IMR-90 (cell line): ENCODE measurements around the gene SEC24A. TPM values are rescaled to one million over a fixed set of nuclear protein-coding genes. Genes with fewer than 3 reads are reported as not detected.

Experiments
- ATAC-seq: fragments of 200-7000 bp; cut with Tn5 transposase; 2 replicates; pipeline ENCODE4 v1.9.1; 2020; ENCODE audit warnings: low read depth, mild to moderate bottlenecking, moderate library complexity
- BruUV-seq: library from RNA; stranded (reverse); fragments of 400-500 nt; replicated peaks from 2 replicates; lab custom pipeline; 2021; lab: Mats Ljungman, UMichigan
- CTCF ChIA-PET: fragments of 300-600 bp; formaldehyde crosslinking; extraction: SDS; loops from one replicate; lab custom pipeline; 2021; ENCODE audit warnings: antibody characterized with exemption; lab: Yijun Ruan, JAX
- POLR2A ChIA-PET: fragments of 300-600 bp; sonication (Branson Sonifier 250); formaldehyde crosslinking; loops from one replicate; lab custom pipeline; 2022; ENCODE audit warnings: antibody characterized with exemption; ENCODE audit not compliant: unreplicated experiment; lab: Charles Lee
- DNase-seq: peaks from one replicate; pipeline ENCODE4 v3.0.0; 2013
- H2AFZ ChIP-seq: replicated peaks from 2 replicates; pipeline ENCODE3; 2013; ENCODE audit warnings: low read length, mild to moderate bottlenecking; ENCODE audit not compliant: poor library complexity
- H2AK5ac ChIP-seq: 2 replicates; pipeline ENCODE4 v1.6.1; 2013; ENCODE audit warnings: low read depth, low read length, inconsistent platforms
- H2AK9ac ChIP-seq: replicated peaks from 2 replicates; pipeline ENCODE3; 2013; ENCODE audit warnings: mild to moderate bottlenecking, low read depth, low read length, moderate library complexity; ENCODE audit not compliant: poor library complexity
- H2BK120ac ChIP-seq: 2 replicates; pipeline ENCODE4 v1.6.1; 2013; ENCODE audit warnings: low read depth, low read length, inconsistent platforms
- H2BK15ac ChIP-seq: 3 replicates; pipeline ENCODE4 v1.6.1; 2013; ENCODE audit warnings: low read depth, low read length, inconsistent platforms
- H2BK20ac ChIP-seq: 2 replicates; pipeline ENCODE4 v1.6.1; 2013; ENCODE audit warnings: low read depth, mild to moderate bottlenecking, inconsistent platforms, low read length, moderate library complexity
- H2BK5ac ChIP-seq: 2 replicates; pipeline ENCODE4 v1.6.1; 2013; ENCODE audit warnings: mild to moderate bottlenecking, low read depth, low read length, inconsistent platforms; ENCODE audit not compliant: poor library complexity, severe bottlenecking
- H3K14ac ChIP-seq: replicated peaks from 2 replicates; pipeline ENCODE4 v1.6.1; 2013; ENCODE audit warnings: low read depth, low read length, inconsistent platforms
- H3K18ac ChIP-seq: 2 replicates; pipeline ENCODE4 v1.6.1; 2013; ENCODE audit warnings: low read depth, low read length, control low read depth
- H3K23ac ChIP-seq: 2 replicates; pipeline ENCODE4 v1.6.1; 2013; ENCODE audit warnings: low read depth, low read length, inconsistent platforms
- H3K27ac ChIP-seq: 2 replicates; pipeline ENCODE4 v1.5.1; 2013; ENCODE audit warnings: mild to moderate bottlenecking, control low read depth, low read length; ENCODE audit not compliant: insufficient read depth
- H3K27me3 ChIP-seq: 2 replicates; pipeline ENCODE4 v1.6.1; 2013; ENCODE audit warnings: low read length; ENCODE audit not compliant: control insufficient read depth, insufficient read depth
- H3K36me3 ChIP-seq: 2 replicates; pipeline ENCODE4 v1.6.1; 2013; ENCODE audit warnings: low read length, mixed read lengths; ENCODE audit not compliant: control insufficient read depth, insufficient read depth
- H3K4ac ChIP-seq: 2 replicates; pipeline ENCODE4 v1.6.1; 2013; ENCODE audit warnings: low read depth, low read length, inconsistent platforms
- H3K4me1 ChIP-seq: 2 replicates; pipeline ENCODE4 v1.6.1; 2013; ENCODE audit warnings: low read length, mixed read lengths; ENCODE audit not compliant: control insufficient read depth, insufficient read depth
- H3K4me2 ChIP-seq: 2 replicates; pipeline ENCODE4 v1.6.1; 2013; ENCODE audit warnings: low read depth, mild to moderate bottlenecking, control low read depth, low read length, moderate library complexity
- H3K4me3 ChIP-seq: 2 replicates; pipeline ENCODE4 v1.5.1; 2013; ENCODE audit warnings: low read depth, mild to moderate bottlenecking, control low read depth, low read length, moderate library complexity; ENCODE audit not compliant: insufficient read depth
- H3K56ac ChIP-seq: 2 replicates; pipeline ENCODE4 v1.6.1; 2013; ENCODE audit warnings: low read length, inconsistent platforms; ENCODE audit not compliant: insufficient read depth; ENCODE audit errors: extremely low read depth
- H3K79me1 ChIP-seq, 2 experiments: 2 replicates each; pipeline ENCODE4 v1.6.1; 2013; ENCODE audit warnings: low read length in 2 of 2, inconsistent platforms in 1 of 2, low read depth in 1 of 2
- H3K9ac ChIP-seq: 2 replicates; pipeline ENCODE4 v1.6.1; 2013; ENCODE audit warnings: low read depth, low read length, control low read depth
- H3K9me1 ChIP-seq: 2 replicates; pipeline ENCODE4 v1.6.1; 2013; ENCODE audit warnings: low read length, inconsistent platforms; ENCODE audit not compliant: insufficient read depth
- H3K9me3 ChIP-seq: 2 replicates; pipeline ENCODE4 v1.6.1; 2013; ENCODE audit warnings: low read length; ENCODE audit not compliant: control insufficient read depth, insufficient read depth
- H4K20me1 ChIP-seq: 2 replicates; pipeline ENCODE4 v1.6.1; 2013; ENCODE audit warnings: low read length, inconsistent platforms; ENCODE audit not compliant: insufficient read depth
- H4K5ac ChIP-seq: 2 replicates; pipeline ENCODE4 v1.6.1; 2013; ENCODE audit warnings: mild to moderate bottlenecking, low read depth, low read length, control low read depth
- H4K8ac ChIP-seq, 2 experiments: 2 replicates each; pipeline ENCODE4 v1.6.1; 2013; ENCODE audit warnings: low read depth in 2 of 2, low read length in 2 of 2, control low read depth in 1 of 2, inconsistent platforms in 1 of 2
- H4K91ac ChIP-seq: 2 replicates; pipeline ENCODE4 v1.6.1; 2013; ENCODE audit warnings: low read depth, low read length, inconsistent platforms; ENCODE audit not compliant: insufficient read depth
- CHD1 ChIP-seq: IDR thresholded peaks from 2 replicates; pipeline ENCODE4 v1.6.1; 2012; ENCODE audit warnings: low read depth, low read length, improper control_type of control experiment
- FOS ChIP-seq: fragments of 150-350 bp; IDR thresholded peaks from 2 replicates; pipeline ENCODE4 v1.6.1; 2016; ENCODE audit warnings: low read depth, low read length
- MAFK ChIP-seq: IDR thresholded peaks from 2 replicates; pipeline ENCODE4 v1.6.1; 2012; ENCODE audit warnings: low read depth, low read length, improper control_type of control experiment
- MAZ ChIP-seq: IDR thresholded peaks from 2 replicates; pipeline ENCODE4 v1.6.1; 2012; ENCODE audit warnings: low read depth, mild to moderate bottlenecking, low read length, improper control_type of control experiment, moderate library complexity, borderline replicate concordance
- MXI1 ChIP-seq: IDR thresholded peaks from 2 replicates; pipeline ENCODE4 v1.6.1; 2012; ENCODE audit warnings: low read depth, mild to moderate bottlenecking, low read length, moderate library complexity, borderline replicate concordance
- RAD21 ChIP-seq: IDR thresholded peaks from 2 replicates; pipeline ENCODE4 v1.6.1; 2012; ENCODE audit warnings: low read length, improper control_type of control experiment
- WGBS, 2 experiments: methylation state at CpG; one replicate each; pipeline versions ENCODE4 v1.1.5 to v1.1.7; 2013; ENCODE audit warnings: missing lambda C conversion rate in 2 of 2; ENCODE audit not compliant: insufficient read length in 1 of 2; ENCODE audit errors: extremely low coverage in 2 of 2; 5-methylcytosine and 5-hydroxymethylcytosine counted together
- dilution Hi-C: fragments of 300-500 bp; cut with HindIII; formaldehyde crosslinking; loops from one replicate; pipeline ENCODE4 v1.14.3; 2018; ENCODE audit warnings: low sequenced_read_pairs; ENCODE audit not compliant: unreplicated experiment
- in situ Hi-C: fragments of 300-500 bp; cut with MboI; formaldehyde crosslinking; loops from 3 replicates; pipeline ENCODE4 v1.14.3; 2019; ENCODE audit warnings: low sequenced_read_pairs, inconsistent platforms, mixed read lengths
- intact Hi-C: fragments of 100-400 bp; cut with micrococcal nuclease; formaldehyde crosslinking; loops from 2 replicates; pipeline ENCODE4 v1.10.0; 2022
- polyA plus RNA-seq, 3 experiments: library from polyadenylated mRNA; depleted of rRNA; stranded (reverse); fragments of >200 nt; gene quantifications; 2 replicates each; pipeline ENCODE4 v1.2.3, GENCODE V29; 2012; ENCODE audit warnings: low replicate concordance in 1 of 3
- total RNA-seq: library from RNA; depleted of rRNA; stranded (reverse); fragments of >200 nt; gene quantifications from 2 replicates; pipeline ENCODE4 v1.2.3, GENCODE V29; 2012
- TF ChIP-seq, protein P1 (sequence below): fragments of 150-350 bp; IDR thresholded peaks from 2 replicates; pipeline ENCODE4 v1.6.1; 2017; ENCODE audit warnings: mild to moderate bottlenecking, antibody characterized with exemption, low read length, low read depth
- TF ChIP-seq, protein P2 (sequence below): fragments of 150-350 bp; IDR thresholded peaks from 2 replicates; pipeline ENCODE4 v1.6.1; 2016; ENCODE audit warnings: low read depth, mild to moderate bottlenecking, low read length, moderate library complexity, borderline replicate concordance
- TF ChIP-seq, protein P3 (sequence below): conservative IDR thresholded peaks from 2 replicates; pipeline ENCODE4 v1.5.1; 2012; ENCODE audit warnings: mild to moderate bottlenecking, low read depth, low read length, improper control_type of control experiment

The SEC24A gene
- total and polyA plus RNA-seq, 2 of the 4 experiments (the other 2 are of a cell fraction), result 23.9 to 28.1 TPM

DNA sequence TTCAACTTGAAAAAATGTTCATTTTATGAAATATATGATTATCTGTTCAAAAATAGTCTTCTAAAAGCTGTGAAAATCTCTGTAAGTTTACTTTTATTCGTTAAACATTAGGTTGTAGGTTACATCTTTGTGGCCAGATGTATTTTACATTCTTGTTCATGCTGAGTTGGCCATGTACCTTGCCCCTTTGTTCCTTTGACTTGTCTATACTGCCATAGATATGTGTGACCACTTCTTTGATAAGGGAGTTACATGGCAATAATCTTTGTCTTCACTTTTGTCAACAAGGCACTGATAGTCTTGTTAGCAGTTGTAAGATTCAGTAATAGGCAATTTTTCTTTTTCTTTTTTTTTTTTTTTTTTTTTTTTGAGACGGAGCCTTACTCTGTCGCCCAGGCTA, 15.9 kb downstream of the SEC24A start:
- peaks cover 3 to 41% of the 10 kb centered on the region in 2 experiments; a peak in 3 of 4 replicates for H3K79me1 ChIP-seq
- H2BK120ac ChIP-seq, result no peak overlapping the region
- no peak overlapping the region for H2AK5ac ChIP-seq
- in situ Hi-C loops (no loop called here), intact Hi-C loops (loop anchor here (5.0 kb wide), 1 partner anchor 63 kb away; no protein-coding TSS in a partner anchor), dilution Hi-C loops (no loop called here)
- no peak overlapping the region for H2BK20ac ChIP-seq
- H3K18ac ChIP-seq, result no peak overlapping the region
- no peak overlapping the region for H4K91ac ChIP-seq
- ATAC-seq (no peak), DNase-seq (no peak)
- no peak overlapping the region for H3K56ac ChIP-seq
- no peaks in the 10 kb centered on the region for H3K9me3 ChIP-seq
- TF ChIP-seq, protein P1, sequence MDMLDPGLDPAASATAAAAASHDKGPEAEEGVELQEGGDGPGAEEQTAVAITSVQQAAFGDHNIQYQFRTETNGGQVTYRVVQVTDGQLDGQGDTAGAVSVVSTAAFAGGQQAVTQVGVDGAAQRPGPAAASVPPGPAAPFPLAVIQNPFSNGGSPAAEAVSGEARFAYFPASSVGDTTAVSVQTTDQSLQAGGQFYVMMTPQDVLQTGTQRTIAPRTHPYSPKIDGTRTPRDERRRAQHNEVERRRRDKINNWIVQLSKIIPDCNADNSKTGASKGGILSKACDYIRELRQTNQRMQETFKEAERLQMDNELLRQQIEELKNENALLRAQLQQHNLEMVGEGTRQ, result no peak
- no peak for TF ChIP-seq MAZ
- TF ChIP-seq, protein P2, sequence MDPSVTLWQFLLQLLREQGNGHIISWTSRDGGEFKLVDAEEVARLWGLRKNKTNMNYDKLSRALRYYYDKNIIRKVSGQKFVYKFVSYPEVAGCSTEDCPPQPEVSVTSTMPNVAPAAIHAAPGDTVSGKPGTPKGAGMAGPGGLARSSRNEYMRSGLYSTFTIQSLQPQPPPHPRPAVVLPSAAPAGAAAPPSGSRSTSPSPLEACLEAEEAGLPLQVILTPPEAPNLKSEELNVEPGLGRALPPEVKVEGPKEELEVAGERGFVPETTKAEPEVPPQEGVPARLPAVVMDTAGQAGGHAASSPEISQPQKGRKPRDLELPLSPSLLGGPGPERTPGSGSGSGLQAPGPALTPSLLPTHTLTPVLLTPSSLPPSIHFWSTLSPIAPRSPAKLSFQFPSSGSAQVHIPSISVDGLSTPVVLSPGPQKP, result no peak
- TF ChIP-seq, protein P3, sequence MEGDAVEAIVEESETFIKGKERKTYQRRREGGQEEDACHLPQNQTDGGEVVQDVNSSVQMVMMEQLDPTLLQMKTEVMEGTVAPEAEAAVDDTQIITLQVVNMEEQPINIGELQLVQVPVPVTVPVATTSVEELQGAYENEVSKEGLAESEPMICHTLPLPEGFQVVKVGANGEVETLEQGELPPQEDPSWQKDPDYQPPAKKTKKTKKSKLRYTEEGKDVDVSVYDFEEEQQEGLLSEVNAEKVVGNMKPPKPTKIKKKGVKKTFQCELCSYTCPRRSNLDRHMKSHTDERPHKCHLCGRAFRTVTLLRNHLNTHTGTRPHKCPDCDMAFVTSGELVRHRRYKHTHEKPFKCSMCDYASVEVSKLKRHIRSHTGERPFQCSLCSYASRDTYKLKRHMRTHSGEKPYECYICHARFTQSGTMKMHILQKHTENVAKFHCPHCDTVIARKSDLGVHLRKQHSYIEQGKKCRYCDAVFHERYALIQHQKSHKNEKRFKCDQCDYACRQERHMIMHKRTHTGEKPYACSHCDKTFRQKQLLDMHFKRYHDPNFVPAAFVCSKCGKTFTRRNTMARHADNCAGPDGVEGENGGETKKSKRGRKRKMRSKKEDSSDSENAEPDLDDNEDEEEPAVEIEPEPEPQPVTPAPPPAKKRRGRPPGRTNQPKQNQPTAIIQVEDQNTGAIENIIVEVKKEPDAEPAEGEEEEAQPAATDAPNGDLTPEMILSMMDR, result no peak
- no peak for TF ChIP-seq FOS
- TF ChIP-seq MAFK, result no peak
- no peak for TF ChIP-seq RAD21
- TF ChIP-seq CHD1, result no peak
- no peak for TF ChIP-seq MXI1
- H3K9ac ChIP-seq, result no peak overlapping the region
- H3K27me3 ChIP-seq, result no peaks in the 10 kb centered on the region
- no peak overlapping the region for H3K4ac ChIP-seq
- H4K5ac ChIP-seq, result no peak overlapping the region
- H3K27ac ChIP-seq, result no peak overlapping the region
- H3K4me3 ChIP-seq, result no peak overlapping the region
- H3K36me3 ChIP-seq, result peaks cover 32% of the 10 kb centered on the region
- H4K20me1 ChIP-seq, result peaks cover 73% of the 10 kb centered on the region
- no peak overlapping the region for H3K14ac ChIP-seq
- H3K4me1 ChIP-seq, result no peaks in the 10 kb centered on the region
- no TSS peak for BruUV-seq
- H2AFZ ChIP-seq, result no peak overlapping the region
- ChIA-PET POLR2A (no interaction called here), CTCF (no interaction called here)
- H3K4me2 ChIP-seq, result no peak overlapping the region
- no peak overlapping the region for H3K23ac ChIP-seq
- no CpG with 5 or more reads among the region's 3 CpGs for WGBS, 2 experiments
- H2BK15ac ChIP-seq, result no peak overlapping the region
- H4K8ac ChIP-seq, result no peak overlapping the region
- peaks cover 8% of the 10 kb centered on the region; the same call in 1 of the 2 replicates for H3K9me1 ChIP-seq
- no peak overlapping the region for H2BK5ac ChIP-seq
- no peak overlapping the region for H2AK9ac ChIP-seq
